Astrocyte (in vitro differentiated cells and primary cell): ENCODE measurements around the gene DPAGT1. TPM values are rescaled to one million over a fixed set of nuclear protein-coding genes. Genes with fewer than 3 reads are reported as not detected.

Experiments used
- DNase-seq: peaks from one replicate; pipeline ENCODE4 v3.0.0-alpha.2; 2010; ENCODE audit warnings: low read depth
- FAIRE-seq: peaks from 2 replicates; lab custom pipeline; 2011; peaks lifted over from hg19 to GRCh38; lab: Jason Lieb, UNC
- H2AFZ ChIP-seq: 2 replicates; pipeline ENCODE4 v1.6.0; 2012; ENCODE audit warnings: low read depth, low read length, inconsistent platforms
- H3K27ac ChIP-seq: 2 replicates; pipeline ENCODE4 v1.5.1; 2011; ENCODE audit warnings: low read depth, low read length, inconsistent platforms
- H3K27me3 ChIP-seq: 2 replicates; pipeline ENCODE4 v1.6.0; 2011; ENCODE audit warnings: low read length, inconsistent platforms; ENCODE audit not compliant: insufficient read depth
- H3K36me3 ChIP-seq: 2 replicates; pipeline ENCODE4 v1.5.1; 2011; ENCODE audit warnings: low read length, inconsistent platforms; ENCODE audit not compliant: insufficient read depth
- H3K4me1 ChIP-seq: 2 replicates; pipeline ENCODE4 v1.5.1; 2011; ENCODE audit warnings: low read length, inconsistent platforms; ENCODE audit not compliant: insufficient read depth
- H3K4me2 ChIP-seq: 2 replicates; pipeline ENCODE4 v1.6.0; 2012; ENCODE audit warnings: low read length, inconsistent platforms
- H3K4me3 ChIP-seq: 2 replicates; pipeline ENCODE4 v1.5.1; 2011; ENCODE audit warnings: low read depth, mild to moderate bottlenecking, low read length, inconsistent platforms; ENCODE audit not compliant: insufficient read depth
- H3K79me2 ChIP-seq: 2 replicates; pipeline ENCODE4 v1.6.0; 2012; ENCODE audit warnings: mild to moderate bottlenecking, low read length, inconsistent platforms; ENCODE audit not compliant: insufficient read depth
- H3K9ac ChIP-seq: 2 replicates; pipeline ENCODE4 v1.6.0; 2012; ENCODE audit warnings: mild to moderate bottlenecking, low read length, inconsistent platforms
- H3K9me3 ChIP-seq: 2 replicates; pipeline ENCODE4 v1.5.1; 2012; ENCODE audit warnings: low read depth, mild to moderate bottlenecking, low read length, inconsistent platforms; ENCODE audit not compliant: insufficient read depth
- H4K20me1 ChIP-seq: 2 replicates; pipeline ENCODE4 v1.6.0; 2012; ENCODE audit warnings: low read length, inconsistent platforms; ENCODE audit not compliant: insufficient read depth
- H3K27ac Mint-ChIP-seq: one replicate; pipeline ENCODE4 v1.8.0; 2021; ENCODE audit warnings: mild to moderate bottlenecking, mixed read lengths; ENCODE audit not compliant: unreplicated experiment
- H3K27me3 Mint-ChIP-seq: one replicate; pipeline ENCODE4 v1.8.0; 2021; ENCODE audit warnings: low read depth, mixed read lengths; ENCODE audit not compliant: unreplicated experiment
- H3K36me3 Mint-ChIP-seq: one replicate; pipeline ENCODE4 v1.8.0; 2021; ENCODE audit warnings: low read depth, mixed read lengths; ENCODE audit not compliant: unreplicated experiment
- H3K4me1 Mint-ChIP-seq: one replicate; pipeline ENCODE4 v1.8.0; 2021; ENCODE audit warnings: low read depth, mixed read lengths; ENCODE audit not compliant: unreplicated experiment
- H3K4me3 Mint-ChIP-seq: one replicate; pipeline ENCODE4 v1.8.0; 2021; ENCODE audit warnings: mild to moderate bottlenecking, moderate library complexity, mixed read lengths; ENCODE audit not compliant: unreplicated experiment
- H3K9me3 Mint-ChIP-seq: one replicate; pipeline ENCODE4 v1.8.0; 2021; ENCODE audit warnings: mild to moderate bottlenecking, mixed read lengths; ENCODE audit not compliant: unreplicated experiment
- CTCF ChIP-seq: IDR thresholded peaks from 2 replicates; pipeline ENCODE4 v1.5.1; 2011; ENCODE audit warnings: low read depth, mild to moderate bottlenecking, inconsistent platforms, low read length, moderate library complexity; ENCODE audit not compliant: insufficient read depth
- EZH2 ChIP-seq: IDR thresholded peaks from 2 replicates; pipeline ENCODE4 v1.6.1; 2012; ENCODE audit warnings: mild to moderate bottlenecking, low read length, inconsistent platforms; ENCODE audit not compliant: insufficient read depth
- total RNA-seq: library from RNA; stranded (reverse); gene quantifications from 2 replicates; pipeline ENCODE4 v1.2.1, GENCODE V29; 2021

The DPAGT1 gene
- total RNA-seq, 1 donor from 2014 or later, result 44.1 TPM

- Mint-ChIP-seq H3K36me3 (peaks cover 19% of the 10 kb centered on the region), H3K9me3 (no peaks in the 10 kb centered on the region), H3K4me1 (peaks cover 18% of the 10 kb centered on the region), H3K4me3 (no peak overlapping the region), H3K27ac (no peak overlapping the region), H3K27me3 (no peaks in the 10 kb centered on the region)
- DNase-seq (no peak), FAIRE-seq (no peak)
- TF ChIP-seq EZH2 (no peak), CTCF (no peak)
- Histone ChIP-seq H3K4me1 (peaks cover 7% of the 10 kb centered on the region), H3K4me3 (no peak overlapping the region), H3K27ac (no peak overlapping the region), H3K27me3 (no peaks in the 10 kb centered on the region), H3K79me2 (peaks cover 27% of the 10 kb centered on the region), H2AFZ (no peak overlapping the region), H3K9me3 (no peaks in the 10 kb centered on the region), H3K4me2 (no peak overlapping the region), H3K9ac (no peak overlapping the region), H3K36me3 (peaks cover 13% of the 10 kb centered on the region), H4K20me1 (peaks cover 20% of the 10 kb centered on the region)
Observed at GRCh38 chr11:119126675-119127268, 25.1 kb upstream of the DPAGT1 start.

GRCh38 chr11:119125821-119126220 is 24.2 kb upstream of the DPAGT1 start:
- Histone ChIP-seq H3K4me3 (no peak overlapping the region), H3K36me3 (peaks cover 7% of the 10 kb centered on the region), H3K4me1 (peaks cover 10% of the 10 kb centered on the region), H3K9ac (no peak overlapping the region), H3K9me3 (no peaks in the 10 kb centered on the region), H2AFZ (no peak overlapping the region), H3K27me3 (no peaks in the 10 kb centered on the region), H3K27ac (no peak overlapping the region), H4K20me1 (peaks cover 20% of the 10 kb centered on the region), H3K79me2 (peaks cover 31% of the 10 kb centered on the region), H3K4me2 (no peak overlapping the region)
- no peak overlapping the region for H3K4me3 Mint-ChIP-seq
- TF ChIP-seq CTCF (no peak), EZH2 (no peak)
- DNase-seq, result no peak
- peaks cover 15% of the 10 kb centered on the region for H3K4me1 Mint-ChIP-seq
- H3K27ac Mint-ChIP-seq, result no peak overlapping the region
- no peaks in the 10 kb centered on the region for H3K9me3 Mint-ChIP-seq
- H3K27me3 Mint-ChIP-seq, result no peaks in the 10 kb centered on the region
- peaks cover 10% of the 10 kb centered on the region for H3K36me3 Mint-ChIP-seq
- FAIRE-seq, result no peak

- H3K4me1 ChIP-seq, result peaks cover 16% of the 10 kb centered on the region
- H3K27me3 ChIP-seq, result no peaks in the 10 kb centered on the region
- DNase-seq (no peak), FAIRE-seq (no peak)
- Mint-ChIP-seq H3K36me3 (peaks cover 10% of the 10 kb centered on the region), H3K9me3 (no peaks in the 10 kb centered on the region), H3K4me1 (peaks cover 6% of the 10 kb centered on the region), H3K4me3 (peak overlapping the region; percentile 98), H3K27ac (peak overlapping the region; percentile 92), H3K27me3 (no peaks in the 10 kb centered on the region)
- H3K36me3 ChIP-seq, result peaks cover 7% of the 10 kb centered on the region
- peaks cover 11% of the 10 kb centered on the region for H4K20me1 ChIP-seq
- peak overlapping the region; percentile 66 for H3K27ac ChIP-seq
- H3K9ac ChIP-seq, result peak overlapping the region; percentile 91
- TF ChIP-seq CTCF, result no peak
- no peak for TF ChIP-seq EZH2
- H2AFZ ChIP-seq, result peak overlapping the region; percentile 91
- H3K79me2 ChIP-seq, result peaks cover 31% of the 10 kb centered on the region
- peak overlapping the region; percentile 94 for H3K4me3 ChIP-seq
- H3K4me2 ChIP-seq, result peak overlapping the region; percentile 93
- no peaks in the 10 kb centered on the region for H3K9me3 ChIP-seq
Observed at GRCh38 chr11:119121811-119122124, 20.1 kb upstream of the DPAGT1 start.
